AG09319 (cell line): ENCODE data around the gene FIBP.
A peak's percentile ranks its signal among the peaks of the same experiment; 100 is the strongest.

Experiments used
- DNase-seq: peaks from one replicate; pipeline ENCODE4 v3.0.0-alpha.2; 2010; ENCODE audit warnings: low read depth; ENCODE audit errors: extremely low read depth
- CTCF ChIP-seq: IDR thresholded peaks from 2 replicates; pipeline ENCODE4 v1.5.1; 2011; ENCODE audit warnings: low read depth, mild to moderate bottlenecking, inconsistent platforms, low read length, moderate library complexity

The FIBP gene

GRCh38 chr11:65871811-65872548, 16.3 kb downstream of the FIBP start:
- peak; percentile 26 for TF ChIP-seq CTCF
- no peak for DNase-seq

GRCh38 chr11:65870706-65871681, 17.3 kb downstream of the FIBP start:
- TF ChIP-seq CTCF, result no peak
- no peak for DNase-seq

GRCh38 chr11:65870307-65870658, 18.0 kb downstream of the FIBP start:
- no peak for DNase-seq
- TF ChIP-seq CTCF, result no peak

- no peak for DNase-seq
- TF ChIP-seq CTCF, result no peak
These were observed 18.5 kb downstream of the FIBP start for GRCh38 chr11:65869643-65870306.

- no peak for DNase-seq
- no peak for TF ChIP-seq CTCF
These were observed 19.4 kb downstream of the FIBP start for GRCh38 chr11:65868907-65869306.

- TF ChIP-seq CTCF, result no peak
- DNase-seq, result no peak
These were observed 20.1 kb downstream of the FIBP start for GRCh38 chr11:65868076-65868667.
